ENCODE measurements around the gene IL4R.

The IL4R gene

DNA sequence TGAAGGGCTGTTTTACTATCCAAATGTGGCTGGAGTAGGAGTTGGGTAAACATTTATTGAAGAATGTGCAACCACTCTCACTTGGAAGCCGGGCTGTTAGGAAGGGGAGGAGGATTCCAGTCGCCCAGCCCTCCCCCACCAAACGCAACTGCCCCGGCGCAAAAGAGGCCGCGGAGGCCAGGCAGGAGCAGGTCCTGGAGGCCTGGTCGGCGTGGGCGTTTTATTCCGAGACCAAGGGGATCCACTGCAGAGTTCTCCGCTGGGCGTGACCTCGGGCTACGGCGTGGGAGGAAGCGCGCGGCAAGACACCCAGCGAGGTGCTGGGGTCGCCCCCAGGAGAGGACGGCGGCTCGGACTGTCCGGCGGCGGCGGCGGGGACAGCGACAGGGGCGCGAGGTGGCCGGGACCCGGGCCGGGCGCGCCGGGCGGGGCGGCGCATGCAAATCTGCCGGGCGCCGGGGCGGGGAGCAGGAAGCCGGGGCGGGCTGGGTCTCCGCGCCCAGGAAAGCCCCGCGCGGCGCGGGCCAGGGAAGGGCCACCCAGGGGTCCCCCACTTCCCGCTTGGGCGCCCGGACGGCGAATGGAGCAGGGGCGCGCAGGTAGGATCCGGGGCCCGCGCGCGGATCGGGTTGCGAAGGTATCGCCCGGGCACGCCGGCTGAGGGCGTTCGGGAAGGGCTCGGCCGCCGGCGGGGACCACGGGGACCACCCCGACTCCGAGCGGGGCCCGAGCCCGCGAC lies at the start of gene IL4R:
TSS of gene IL4R (plus strand) at position 553 of the 739 bp plus-strand sequence. CDS start 26,230 bp downstream, outside the sequence.
- no peaks in the 10 kb centered on the region for H3K36me3 ChIP-seq (ENCODE audit: insufficient read depth)
- peak within 1 kb of the TSS; percentile 85 for H3K9ac ChIP-seq
- H3K4me2 ChIP-seq = peak within 1 kb of the TSS; percentile 91
- H2AFZ ChIP-seq (ENCODE audit: low read depth) = peak within 1 kb of the TSS; percentile 95
- H3K27ac ChIP-seq = peak within 1 kb of the TSS; percentile 31; the same call in 1 of the 2 replicates
- H3K4me3 ChIP-seq (IDR thresholded peaks at IDR 0.05; ENCODE audit: insufficient read depth, low read depth, low read length) = no peak within 1 kb of the TSS
- peaks cover 19% of the 10 kb centered on the region for H3K4me1 ChIP-seq (ENCODE audit: low read depth, poor library complexity, severe bottlenecking)
- no peaks in the 10 kb centered on the region for H4K20me1 ChIP-seq (ENCODE audit: insufficient read depth)
- no peaks in the 10 kb centered on the region for H3K27me3 ChIP-seq (ENCODE audit: insufficient read depth, low read depth)
- no peaks in the 10 kb centered on the region; the same call in 1 of the 2 replicates for H3K79me2 ChIP-seq (ENCODE audit: insufficient read depth, low read depth)
- TF ChIP-seq, protein P1, sequence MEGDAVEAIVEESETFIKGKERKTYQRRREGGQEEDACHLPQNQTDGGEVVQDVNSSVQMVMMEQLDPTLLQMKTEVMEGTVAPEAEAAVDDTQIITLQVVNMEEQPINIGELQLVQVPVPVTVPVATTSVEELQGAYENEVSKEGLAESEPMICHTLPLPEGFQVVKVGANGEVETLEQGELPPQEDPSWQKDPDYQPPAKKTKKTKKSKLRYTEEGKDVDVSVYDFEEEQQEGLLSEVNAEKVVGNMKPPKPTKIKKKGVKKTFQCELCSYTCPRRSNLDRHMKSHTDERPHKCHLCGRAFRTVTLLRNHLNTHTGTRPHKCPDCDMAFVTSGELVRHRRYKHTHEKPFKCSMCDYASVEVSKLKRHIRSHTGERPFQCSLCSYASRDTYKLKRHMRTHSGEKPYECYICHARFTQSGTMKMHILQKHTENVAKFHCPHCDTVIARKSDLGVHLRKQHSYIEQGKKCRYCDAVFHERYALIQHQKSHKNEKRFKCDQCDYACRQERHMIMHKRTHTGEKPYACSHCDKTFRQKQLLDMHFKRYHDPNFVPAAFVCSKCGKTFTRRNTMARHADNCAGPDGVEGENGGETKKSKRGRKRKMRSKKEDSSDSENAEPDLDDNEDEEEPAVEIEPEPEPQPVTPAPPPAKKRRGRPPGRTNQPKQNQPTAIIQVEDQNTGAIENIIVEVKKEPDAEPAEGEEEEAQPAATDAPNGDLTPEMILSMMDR (conservative IDR thresholded peaks at IDR 0.05; ENCODE audit: low read depth, low read length) = no peak

DNA sequence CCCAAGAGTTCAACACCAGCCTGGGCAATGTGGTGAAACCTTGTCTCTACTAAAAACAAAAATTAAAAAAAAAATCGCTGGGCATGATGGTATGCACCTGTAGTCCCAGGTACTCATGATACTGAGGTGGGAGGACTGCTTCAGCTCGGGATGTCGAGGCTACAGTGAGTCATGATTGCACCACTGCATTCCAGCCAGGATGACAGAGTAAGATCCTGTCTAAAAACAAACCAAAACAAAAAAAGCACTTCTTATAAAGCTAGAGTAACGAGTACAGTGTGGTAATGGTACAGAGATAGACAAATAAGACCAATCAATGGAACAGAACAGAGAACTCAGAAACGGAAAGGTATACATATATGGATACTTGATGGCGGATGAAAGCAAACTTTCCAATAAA lies 49.6 kb upstream of the IL4R start:
- H3K27me3 ChIP-seq (ENCODE audit: insufficient read depth, low read depth) = no peaks in the 10 kb centered on the region
- H3K4me1 ChIP-seq (ENCODE audit: low read depth, poor library complexity, severe bottlenecking) = peaks cover 14% of the 10 kb centered on the region
- no peaks in the 10 kb centered on the region for H3K79me2 ChIP-seq (ENCODE audit: insufficient read depth, low read depth)
- H3K4me2 ChIP-seq = no peak overlapping the region
- H3K9ac ChIP-seq = no peak overlapping the region
- no peaks in the 10 kb centered on the region for H4K20me1 ChIP-seq (ENCODE audit: insufficient read depth)
- no peak overlapping the region for H2AFZ ChIP-seq (ENCODE audit: low read depth)
- no peak overlapping the region for H3K27ac ChIP-seq
- no peak overlapping the region for H3K4me3 ChIP-seq (IDR thresholded peaks at IDR 0.05; ENCODE audit: insufficient read depth, low read depth, low read length)
- TF ChIP-seq, protein P1 (conservative IDR thresholded peaks at IDR 0.05; ENCODE audit: low read depth, low read length) = no peak
- no peaks in the 10 kb centered on the region for H3K36me3 ChIP-seq (ENCODE audit: insufficient read depth)

DNA sequence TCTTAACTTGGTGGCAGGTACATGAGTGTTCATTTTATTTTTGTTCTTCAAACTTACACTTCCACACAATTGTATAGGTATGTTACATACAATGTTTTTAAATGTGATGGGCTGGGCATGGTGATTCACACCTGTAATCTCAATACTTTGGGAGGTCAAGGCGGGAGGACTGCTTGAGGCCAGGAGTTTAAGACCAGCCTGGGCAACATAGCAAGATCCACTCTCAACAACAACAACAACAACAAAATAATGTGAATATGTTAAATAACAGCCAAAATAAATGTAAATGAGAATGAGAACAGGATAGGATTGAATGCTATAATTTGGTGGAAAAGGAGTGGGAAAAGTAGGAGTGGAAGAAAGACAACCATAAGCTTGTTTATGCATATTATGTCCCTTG lies 47.8 kb upstream of the IL4R start:
- H3K27ac ChIP-seq = no peak overlapping the region

DNA sequence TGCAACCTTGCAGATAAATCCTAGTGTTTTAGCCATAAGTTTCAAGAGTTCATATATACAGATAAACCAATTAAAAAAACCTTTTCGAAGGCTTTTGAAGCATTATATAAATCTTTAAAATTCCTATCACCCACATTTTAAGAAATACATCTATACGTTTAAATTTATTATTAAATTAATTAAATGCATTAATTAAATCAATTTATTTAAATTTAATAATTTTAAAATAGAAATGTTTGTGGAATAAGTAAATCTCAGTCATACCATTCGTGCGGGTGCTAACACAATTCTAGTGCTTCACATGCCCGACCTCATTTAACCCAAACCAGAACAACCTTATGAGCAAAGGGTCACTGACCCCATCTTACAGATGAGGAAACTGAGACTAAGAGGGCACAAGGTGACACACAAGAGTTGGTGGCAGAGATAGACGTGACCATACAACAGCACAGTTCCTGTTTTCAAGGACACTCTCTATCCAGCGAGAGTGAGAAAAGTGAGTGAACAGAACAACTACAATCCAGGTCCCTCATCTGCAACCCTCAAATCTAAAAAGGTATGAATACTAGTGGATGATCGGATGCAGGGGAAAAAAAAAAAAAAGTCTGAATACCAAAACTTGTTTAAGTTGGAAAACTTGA lies 46.6 kb upstream of the IL4R start:
- H3K9ac ChIP-seq = no peak overlapping the region
- H3K4me2 ChIP-seq = no peak overlapping the region
- H3K4me1 ChIP-seq (ENCODE audit: low read depth, poor library complexity, severe bottlenecking) = peaks cover 14% of the 10 kb centered on the region
- H3K79me2 ChIP-seq (ENCODE audit: insufficient read depth, low read depth) = no peaks in the 10 kb centered on the region
- TF ChIP-seq, protein P1 (conservative IDR thresholded peaks at IDR 0.05; ENCODE audit: low read depth, low read length) = no peak
- no peak overlapping the region for H3K4me3 ChIP-seq (IDR thresholded peaks at IDR 0.05; ENCODE audit: insufficient read depth, low read depth, low read length)
- no peak overlapping the region for H3K27ac ChIP-seq
- H3K27me3 ChIP-seq (ENCODE audit: insufficient read depth, low read depth) = no peaks in the 10 kb centered on the region
- no peaks in the 10 kb centered on the region for H3K36me3 ChIP-seq (ENCODE audit: insufficient read depth)
- no peaks in the 10 kb centered on the region for H4K20me1 ChIP-seq (ENCODE audit: insufficient read depth)
- no peak overlapping the region for H2AFZ ChIP-seq (ENCODE audit: low read depth)

More for the DNA sequence above, 47.8 kb upstream of the IL4R start:
- Histone ChIP-seq H2AFZ (ENCODE audit: low read depth) (no peak overlapping the region), H3K9ac (no peak overlapping the region), H3K27me3 (ENCODE audit: insufficient read depth, low read depth) (no peaks in the 10 kb centered on the region), H3K79me2 (ENCODE audit: insufficient read depth, low read depth) (no peaks in the 10 kb centered on the region), H3K4me2 (no peak overlapping the region), H4K20me1 (ENCODE audit: insufficient read depth) (no peaks in the 10 kb centered on the region), H3K4me3 (IDR thresholded peaks at IDR 0.05; ENCODE audit: insufficient read depth, low read depth, low read length) (no peak overlapping the region), H3K36me3 (ENCODE audit: insufficient read depth) (no peaks in the 10 kb centered on the region), H3K4me1 (ENCODE audit: low read depth, poor library complexity, severe bottlenecking) (peaks cover 14% of the 10 kb centered on the region)
- TF ChIP-seq, protein P1 (conservative IDR thresholded peaks at IDR 0.05; ENCODE audit: low read depth, low read length) = no peak

Data from KMS-11 (cell line).